GM10266 (cell line): Measurements from ENCODE around the gene PHACTR1.

Experiments
- DNase-seq: peaks from one replicate; pipeline ENCODE4 v3.0.0; 2012; ENCODE audit errors: extremely low spot score
- TF ChIP-seq, protein P1 (sequence below): IDR thresholded peaks from 2 replicates; pipeline ENCODE4 v1.5.1; 2012; ENCODE audit warnings: mild to moderate bottlenecking, low read depth; ENCODE audit not compliant: control insufficient read depth, insufficient read depth; ENCODE audit errors: missing control alignments

PHACTR1 gene

DNA sequence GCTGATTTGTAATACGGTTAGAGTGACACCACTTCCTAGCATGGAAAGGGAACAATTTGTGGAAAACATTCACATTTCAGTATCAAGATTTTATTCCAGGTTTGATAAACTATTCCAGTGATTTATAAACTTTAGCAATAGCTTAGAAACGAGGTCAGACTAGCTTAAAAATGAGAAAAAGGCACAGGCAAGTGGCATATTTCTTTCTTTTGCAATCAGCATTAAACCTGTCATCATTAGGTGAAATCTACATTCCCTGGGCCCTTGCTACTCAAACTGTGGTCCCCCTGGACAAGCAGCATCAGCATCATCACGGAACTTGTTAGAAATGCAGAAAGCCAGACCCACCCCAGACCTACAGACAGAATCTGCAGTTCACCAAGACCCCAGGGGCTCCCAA, 581.9 kb downstream of the PHACTR1 start:
- TF ChIP-seq, protein P1, sequence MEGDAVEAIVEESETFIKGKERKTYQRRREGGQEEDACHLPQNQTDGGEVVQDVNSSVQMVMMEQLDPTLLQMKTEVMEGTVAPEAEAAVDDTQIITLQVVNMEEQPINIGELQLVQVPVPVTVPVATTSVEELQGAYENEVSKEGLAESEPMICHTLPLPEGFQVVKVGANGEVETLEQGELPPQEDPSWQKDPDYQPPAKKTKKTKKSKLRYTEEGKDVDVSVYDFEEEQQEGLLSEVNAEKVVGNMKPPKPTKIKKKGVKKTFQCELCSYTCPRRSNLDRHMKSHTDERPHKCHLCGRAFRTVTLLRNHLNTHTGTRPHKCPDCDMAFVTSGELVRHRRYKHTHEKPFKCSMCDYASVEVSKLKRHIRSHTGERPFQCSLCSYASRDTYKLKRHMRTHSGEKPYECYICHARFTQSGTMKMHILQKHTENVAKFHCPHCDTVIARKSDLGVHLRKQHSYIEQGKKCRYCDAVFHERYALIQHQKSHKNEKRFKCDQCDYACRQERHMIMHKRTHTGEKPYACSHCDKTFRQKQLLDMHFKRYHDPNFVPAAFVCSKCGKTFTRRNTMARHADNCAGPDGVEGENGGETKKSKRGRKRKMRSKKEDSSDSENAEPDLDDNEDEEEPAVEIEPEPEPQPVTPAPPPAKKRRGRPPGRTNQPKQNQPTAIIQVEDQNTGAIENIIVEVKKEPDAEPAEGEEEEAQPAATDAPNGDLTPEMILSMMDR = no peak
- DNase-seq = no peak

DNA sequence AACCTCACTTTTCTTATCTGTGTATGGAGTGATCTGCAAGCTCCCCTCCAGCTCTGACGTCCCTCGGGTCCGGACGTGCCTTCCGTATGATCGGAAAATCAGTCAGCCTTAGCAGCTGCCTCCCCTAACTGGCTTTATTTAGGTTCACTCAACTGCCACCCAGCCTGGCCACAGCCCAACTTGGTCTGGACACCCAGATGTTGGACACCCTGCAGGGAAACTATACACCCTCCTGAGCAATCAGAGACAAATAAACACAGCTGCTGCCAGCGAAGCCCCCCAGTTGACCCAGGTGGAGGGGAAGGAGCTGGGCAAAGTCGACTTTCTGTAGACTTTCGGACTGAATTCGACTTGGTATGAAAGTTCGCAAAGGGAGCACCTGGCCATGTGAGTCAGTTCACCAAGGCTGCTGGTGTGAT, 582.8 kb downstream of the PHACTR1 start:
- no peak for DNase-seq
- TF ChIP-seq, protein P1 = no peak

DNA sequence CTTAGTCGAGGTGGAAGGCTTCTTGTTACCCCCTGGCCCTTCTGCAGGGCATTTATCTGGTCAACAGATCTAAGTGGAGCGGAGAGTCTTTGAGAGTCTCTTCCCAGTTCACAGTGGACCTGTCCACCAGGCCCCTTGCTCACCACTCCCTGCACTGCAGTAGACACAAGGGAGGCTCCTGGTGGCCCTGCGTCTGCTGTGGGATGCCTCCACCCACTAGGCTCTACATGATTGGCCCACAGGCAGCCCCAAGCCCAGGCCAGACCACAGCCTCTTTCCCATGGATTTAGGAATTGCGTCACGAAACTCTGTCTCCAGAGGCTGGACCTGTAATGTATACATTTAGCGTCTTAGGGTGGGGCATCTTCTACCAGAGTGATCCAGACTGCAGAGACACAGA, 583.4 kb downstream of the PHACTR1 start:
- no peak for DNase-seq
- TF ChIP-seq, protein P1 = no peak

DNA sequence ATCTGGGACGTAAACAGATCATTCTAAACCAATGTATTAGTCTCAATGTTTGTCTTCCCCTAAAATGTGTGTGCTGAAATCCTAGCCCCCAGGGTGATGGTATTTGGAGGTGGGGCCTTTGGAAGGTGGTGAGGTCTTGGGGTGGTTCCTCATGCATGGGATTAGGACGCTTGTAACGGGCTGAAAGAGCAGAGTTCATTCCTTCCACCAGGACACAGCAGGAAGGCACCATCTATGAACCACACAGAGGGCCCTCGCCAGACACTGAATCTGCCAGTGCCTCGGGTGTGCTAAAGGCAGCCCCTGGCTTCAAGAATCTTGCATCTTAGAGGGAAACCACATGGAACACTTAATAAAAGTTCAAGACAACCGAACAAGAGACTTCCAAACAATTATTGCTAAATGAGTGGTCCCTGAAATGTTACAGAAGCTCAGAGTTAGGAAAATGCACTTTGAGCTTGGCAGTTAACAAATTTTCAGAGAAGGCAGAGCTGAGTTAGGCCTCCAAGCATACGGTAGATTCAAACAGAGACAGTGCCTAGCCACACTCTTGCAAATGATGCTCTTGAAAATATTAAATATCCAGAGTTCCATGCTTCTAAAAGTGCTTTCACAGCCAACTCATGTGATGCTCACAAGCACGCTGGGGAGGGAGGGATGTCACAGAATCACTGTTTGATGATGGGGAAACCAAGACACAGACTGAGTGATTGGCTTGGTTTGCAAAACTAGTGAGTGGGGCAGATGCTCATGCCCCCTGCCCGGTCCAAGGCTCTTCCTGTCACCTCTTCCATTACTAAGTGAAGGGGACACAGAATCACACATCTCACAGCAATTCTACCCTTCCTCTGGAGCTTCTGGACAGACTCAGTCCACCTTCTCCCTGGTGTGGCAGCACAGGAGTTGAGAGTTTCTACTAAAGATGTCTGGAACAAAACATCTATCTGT, 584.4 kb downstream of the PHACTR1 start:
- TF ChIP-seq, protein P1 = no peak
- no peak for DNase-seq

DNA sequence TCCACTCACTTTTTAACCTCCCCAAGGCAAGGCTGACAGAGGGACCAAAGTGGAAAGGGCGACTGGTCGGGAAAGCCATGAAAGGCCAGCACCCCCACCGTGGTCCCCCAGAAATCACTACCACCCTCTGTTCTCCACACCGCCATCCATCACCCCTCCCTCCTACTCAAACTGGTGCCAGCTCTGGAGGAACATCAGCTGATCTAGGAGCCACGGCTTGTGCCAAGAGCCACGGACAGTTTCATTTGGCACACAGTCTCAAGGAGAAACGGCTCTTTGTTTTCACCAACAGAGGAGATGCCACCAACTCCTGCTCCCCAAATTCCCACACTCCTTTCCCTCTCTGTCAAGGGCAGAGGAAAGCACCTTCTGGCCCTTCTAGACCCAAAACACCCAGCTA, 585.7 kb downstream of the PHACTR1 start:
- TF ChIP-seq, protein P1 = no peak

DNA sequence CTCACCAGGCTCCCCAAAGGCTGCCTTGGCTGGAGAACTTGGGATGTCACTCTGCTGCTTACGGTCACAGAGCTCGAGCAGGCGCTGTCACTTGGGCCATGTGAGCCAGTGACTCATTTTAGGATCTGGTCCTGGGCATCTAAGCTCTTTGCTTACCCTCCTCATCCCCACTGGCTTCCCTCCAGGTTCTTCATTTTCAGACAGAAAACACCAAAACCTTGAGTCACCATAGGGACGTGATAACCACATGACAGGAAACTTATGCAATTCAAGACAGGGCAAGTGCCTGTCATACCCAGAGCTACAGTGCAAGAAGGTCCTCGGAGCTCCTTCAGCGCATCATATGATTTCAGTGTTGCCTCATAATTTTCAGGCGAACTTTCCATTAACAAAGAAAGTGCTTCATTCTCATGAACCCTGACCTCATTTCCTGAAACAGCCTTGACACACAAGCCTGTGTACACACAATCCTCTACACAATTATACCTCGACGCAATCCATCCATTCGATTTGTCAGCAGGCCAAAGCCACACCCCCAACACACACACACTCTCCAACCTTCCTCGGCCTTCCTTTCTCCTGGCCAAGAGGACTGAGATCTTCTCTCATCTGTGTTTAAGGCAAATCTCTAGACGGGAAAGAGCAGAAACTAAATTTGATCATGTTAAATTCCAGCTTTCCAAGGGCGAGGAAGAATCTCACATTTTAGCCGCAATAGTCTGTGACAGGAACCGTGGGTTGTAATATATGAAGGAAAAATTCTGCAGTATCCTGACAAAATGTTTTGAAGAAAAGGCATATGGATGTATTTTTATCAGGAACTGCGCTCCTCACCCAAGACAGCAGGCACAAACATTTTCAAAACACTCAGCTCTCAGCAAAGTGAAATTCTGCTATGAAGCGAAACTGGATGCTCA, 586.4 kb downstream of the PHACTR1 start:
- DNase-seq = peak; percentile 73
- TF ChIP-seq, protein P1 = no peak

More for the DNA sequence above, 585.7 kb downstream of the PHACTR1 start:
- no peak for DNase-seq
